K562 (cell line): Measurements from ENCODE around the gene PEDS1. TPM values are rescaled to one million over a fixed set of nuclear protein-coding genes. Genes with fewer than 3 reads are reported as not detected.

Source experiments
- GTF2B ChIP-seq: IDR thresholded peaks from 2 replicates; pipeline ENCODE4 v1.6.1; 2011; ENCODE audit not compliant: insufficient read length; ENCODE audit errors: extremely low read depth
- HIVEP1 ChIP-seq: fragments of 250-450 bp; sonication (Bioruptor Pico); IDR thresholded peaks from 2 replicates; pipeline ENCODE4 v1.4.0; 2020; ENCODE audit warnings: mild to moderate bottlenecking
- IFI16 ChIP-seq: fragments of 250-450 bp; sonication (Bioruptor Pico); IDR thresholded peaks from 2 replicates; pipeline ENCODE4 v2.1.2; 2022; ENCODE audit warnings: mild to moderate bottlenecking, inconsistent platforms
- MEF2A ChIP-seq: IDR thresholded peaks from 2 replicates; pipeline ENCODE4 v1.6.1; 2011; ENCODE audit warnings: low read depth, mild to moderate bottlenecking, low read length, moderate library complexity; ENCODE audit not compliant: control insufficient read depth
- POLR2AphosphoS5 ChIP-seq: IDR thresholded peaks from 2 replicates; pipeline ENCODE4 v1.6.1; 2011; ENCODE audit warnings: mild to moderate bottlenecking, low read depth, low read length, moderate library complexity; ENCODE audit not compliant: control insufficient read depth, insufficient read depth
- PRPF4 ChIP-seq: fragments of 200-400 bp; formaldehyde crosslinking; IDR thresholded peaks from one replicate; pipeline ENCODE4 v1.6.1; 2017; ENCODE audit warnings: low read length, low read depth, mild to moderate bottlenecking; ENCODE audit not compliant: insufficient read depth, poor library complexity, severe bottlenecking
- TAF15 ChIP-seq: fragments of 200-400 bp; formaldehyde crosslinking; IDR thresholded peaks from 2 replicates; pipeline ENCODE4 v1.6.1; 2017; ENCODE audit warnings: mild to moderate bottlenecking, low read depth, low read length, moderate library complexity
- TARDBP ChIP-seq: fragments of 450-650 bp; IDR thresholded peaks from 2 replicates; pipeline ENCODE4 v1.6.1; 2016
- TEAD2 ChIP-seq: fragments of 450-650 bp; IDR thresholded peaks from 2 replicates; pipeline ENCODE4 v1.6.1; 2016; ENCODE audit warnings: missing genetic modification characterization, control low read depth, missing compliant biosample characterization
- ZNF143 ChIP-seq: sonication (generic); formaldehyde crosslinking; IDR thresholded peaks from 2 replicates; pipeline ENCODE4 v1.9.0; 2022; ENCODE audit warnings: mild to moderate bottlenecking, missing genetic modification reagents
- ZNF764 ChIP-seq: fragments of 250-450 bp; sonication (Bioruptor Pico); IDR thresholded peaks from 2 replicates; pipeline ENCODE4 v1.4.0; 2020; ENCODE audit warnings: low read depth, mild to moderate bottlenecking, moderate library complexity
- polyA plus RNA-seq, 8 experiments: library from polyadenylated mRNA; depleted of rRNA in 4 of 8; stranded (reverse) in 5 of 8; unstranded in 3 of 8; fragments of >200 nt; fragmentation: Nextera tagmentation in 2 of 8; fragmentation: Illumina TruSeq in 1 of 8; extraction: Ambion mirVana in 2 of 8; extraction: Trizol in 1 of 8; gene quantifications; 2 replicates each; pipeline versions ENCODE4 v1.2.1 to v1.2.3, GENCODE V29; 2011 to 2014; ENCODE audit warnings: inconsistent platforms in 1 of 8, missing spikeins in 1 of 8
- total RNA-seq, 7 experiments: library from RNA; depleted of rRNA in 6 of 7; stranded (reverse); fragments of >200 nt in 6 of 7; fragmentation: Illumina TruSeq in 2 of 7; extraction: Trizol in 2 of 7; gene quantifications; 2 replicates each; pipeline versions ENCODE4 v1.2.1 to v1.2.3, GENCODE V29; 2011 to 2021; ENCODE audit warnings: low replicate concordance in 1 of 7

The PEDS1 gene
- total and polyA plus RNA-seq, 9 of the 15 experiments (the other 6 are each of a cell fraction or from before 2014, with no cell fraction given), result 2.9 to 38.5 (median 24.2) TPM

GRCh38 chr20:50192364-50193198 lies 39.1 kb upstream of the PEDS1 start (continued):
- no peak for TF ChIP-seq IFI16 (CRISPR knock-in tag)
- 0 out of 2 replicates have a peak, but pooled peaks have one; percentile 52 for TF ChIP-seq POLR2AphosphoS5
- TF ChIP-seq TARDBP, result no peak
- no peak for TF ChIP-seq GTF2B
- TF ChIP-seq ZNF764 (CRISPR knock-in tag), result no peak
- no peak for TF ChIP-seq TAF15
- TF ChIP-seq ZNF143 (CRISPR knock-in tag), result 0 out of 2 replicates have a peak, but pooled peaks have one; percentile 33
- TF ChIP-seq TEAD2 (tag), result no peak
- TF ChIP-seq HIVEP1, result no peak
- TF ChIP-seq PRPF4, result no peak
- no peak; the same call in 1 of the 2 replicates for TF ChIP-seq MEF2A
- TF ChIP-seq, all 486 proteins: peak for 118
